ENCODE results near the gene PCDHGB1.

- TF ChIP-seq EZH2phosphoT487 (IDR thresholded peaks at IDR 0.05; ENCODE audit: borderline replicate concordance, low read depth, low read length) (no peak), CTCF (conservative IDR thresholded peaks at IDR 0.05; ENCODE audit: low read length) (peak; percentile 72)
Measured at GRCh38 chr5:141369994-141370848, 20.3 kb downstream of the PCDHGB1 start, which contains the start of gene PCDHGB3.

Measured in OCI-LY7 (cell line).